ENCODE measurements around the gene PCK2.

DNA sequence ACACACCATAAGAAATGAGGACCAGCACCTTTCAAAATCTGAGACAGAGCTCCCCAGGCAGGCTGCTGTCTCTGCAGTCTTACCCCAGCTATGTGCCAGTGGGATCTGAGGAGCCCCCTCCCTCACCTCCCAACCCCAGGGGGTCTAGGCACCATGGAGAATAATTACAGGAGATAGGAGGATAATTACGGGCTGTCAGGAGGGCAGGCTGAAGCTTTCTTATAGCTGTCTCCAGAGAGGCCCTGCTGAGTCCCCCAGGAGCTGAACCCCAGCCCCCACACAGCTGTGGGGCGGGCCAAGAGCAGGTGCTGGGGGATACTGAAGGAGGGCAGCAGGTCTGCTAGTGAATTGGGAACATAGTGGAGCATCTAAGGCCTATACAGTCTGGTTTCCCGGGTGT is 16.0 kb upstream of the PCK2 start:
- TF ChIP-seq, protein P1, sequence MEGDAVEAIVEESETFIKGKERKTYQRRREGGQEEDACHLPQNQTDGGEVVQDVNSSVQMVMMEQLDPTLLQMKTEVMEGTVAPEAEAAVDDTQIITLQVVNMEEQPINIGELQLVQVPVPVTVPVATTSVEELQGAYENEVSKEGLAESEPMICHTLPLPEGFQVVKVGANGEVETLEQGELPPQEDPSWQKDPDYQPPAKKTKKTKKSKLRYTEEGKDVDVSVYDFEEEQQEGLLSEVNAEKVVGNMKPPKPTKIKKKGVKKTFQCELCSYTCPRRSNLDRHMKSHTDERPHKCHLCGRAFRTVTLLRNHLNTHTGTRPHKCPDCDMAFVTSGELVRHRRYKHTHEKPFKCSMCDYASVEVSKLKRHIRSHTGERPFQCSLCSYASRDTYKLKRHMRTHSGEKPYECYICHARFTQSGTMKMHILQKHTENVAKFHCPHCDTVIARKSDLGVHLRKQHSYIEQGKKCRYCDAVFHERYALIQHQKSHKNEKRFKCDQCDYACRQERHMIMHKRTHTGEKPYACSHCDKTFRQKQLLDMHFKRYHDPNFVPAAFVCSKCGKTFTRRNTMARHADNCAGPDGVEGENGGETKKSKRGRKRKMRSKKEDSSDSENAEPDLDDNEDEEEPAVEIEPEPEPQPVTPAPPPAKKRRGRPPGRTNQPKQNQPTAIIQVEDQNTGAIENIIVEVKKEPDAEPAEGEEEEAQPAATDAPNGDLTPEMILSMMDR (IDR thresholded peaks at IDR 0.05) = no peak
- no peak for TF ChIP-seq POLR2A (IDR thresholded peaks at IDR 0.05)
